HEK293 (cell line): ENCODE measurements around the gene TSACC.

Source experiments
- CTCF ChIA-PET: fragments of 350-600 bp; formaldehyde crosslinking; extraction: SDS; loops from one replicate; lab custom pipeline; 2021; ENCODE audit warnings: antibody characterized with exemption; lab: Yijun Ruan, JAX
- POLR2A ChIA-PET: fragments of 300-600 bp; formaldehyde crosslinking; extraction: SDS; loops from one replicate; lab custom pipeline; 2020; ENCODE audit warnings: antibody characterized with exemption, inconsistent platforms; lab: Yijun Ruan, JAX
- H3K27ac ChIP-seq: fragments of 200-500 bp; sonication (Bioruptor generic); 2 replicates; pipeline ENCODE4 v1.5.1; 2014; ENCODE audit warnings: low read depth, low read length, control low read depth, inconsistent platforms; ENCODE audit errors: extremely low read depth
- H3K36me3 ChIP-seq, 2 experiments: fragments of 200-500 bp in 1 of 2; sonication (Bioruptor generic) in 1 of 2; 1 replicate in 1 of 2; 2 replicates in 1 of 2; pipeline ENCODE4 v1.5.1; 2014 to 2017; ENCODE audit warnings: inconsistent platforms in 2 of 2, low read length in 2 of 2; ENCODE audit not compliant: control insufficient read depth in 2 of 2, insufficient read depth in 1 of 2
- H3K4me1 ChIP-seq: fragments of 200-500 bp; sonication (Bioruptor generic); 2 replicates; pipeline ENCODE4 v1.5.1; 2014; ENCODE audit warnings: mild to moderate bottlenecking, low read length, inconsistent platforms; ENCODE audit not compliant: control insufficient read depth, insufficient read depth
- H3K4me3 ChIP-seq: 2 replicates; pipeline ENCODE4 v1.5.1; 2011; ENCODE audit warnings: low read depth, mild to moderate bottlenecking, control low read depth, low read length, moderate library complexity
- H3K9me3 ChIP-seq: fragments of 200-500 bp; sonication (Bioruptor generic); 2 replicates; pipeline ENCODE4 v1.5.1; 2014; ENCODE audit warnings: low read depth, low read length, inconsistent platforms; ENCODE audit not compliant: control insufficient read depth, insufficient read depth
- GLI2 ChIP-seq: fragments of 450-650 bp; formaldehyde crosslinking; IDR thresholded peaks from 2 replicates; pipeline ENCODE4; 2017; ENCODE audit warnings: missing biosample characterization, missing genetic modification characterization, low read depth, borderline replicate concordance
- IKZF3 ChIP-seq: fragments of 450-650 bp; IDR thresholded peaks from 2 replicates; pipeline ENCODE4 v1.5.0; 2018; ENCODE audit warnings: missing biosample characterization, mild to moderate bottlenecking, missing genetic modification characterization, moderate library complexity
- KLF10 ChIP-seq: fragments of 450-650 bp; IDR thresholded peaks from 2 replicates; pipeline ENCODE4 v1.5.1; 2018; ENCODE audit warnings: missing biosample characterization, mild to moderate bottlenecking, missing genetic modification characterization
- KLF16 ChIP-seq: fragments of 450-650 bp; formaldehyde crosslinking; IDR thresholded peaks from 2 replicates; pipeline ENCODE4 v1.5.1; 2017; ENCODE audit warnings: missing biosample characterization, missing genetic modification characterization
- MEIS1 ChIP-seq: sonication (generic); formaldehyde crosslinking; IDR thresholded peaks from 2 replicates; pipeline ENCODE4 v1.8.1; 2022; ENCODE audit warnings: missing genetic modification reagents, mild to moderate bottlenecking, borderline replicate concordance
- ZBTB17 ChIP-seq: fragments of 450-650 bp; formaldehyde crosslinking; IDR thresholded peaks from 2 replicates; pipeline ENCODE4 v1.5.1; 2016; ENCODE audit warnings: missing biosample characterization, missing genetic modification characterization
- ZBTB20 ChIP-seq: fragments of 450-650 bp; formaldehyde crosslinking; IDR thresholded peaks from 2 replicates; pipeline ENCODE4 v1.5.1; 2016; ENCODE audit warnings: missing biosample characterization, missing genetic modification characterization
- ZNF16 ChIP-seq: fragments of 450-650 bp; formaldehyde crosslinking; IDR thresholded peaks from 2 replicates; pipeline ENCODE4 v1.5.1; 2016; ENCODE audit warnings: low read depth, missing biosample characterization, missing genetic modification characterization
- ZNF169 ChIP-seq: fragments of 450-650 bp; formaldehyde crosslinking; IDR thresholded peaks from 2 replicates; pipeline ENCODE4 v1.5.1; 2016; ENCODE audit warnings: missing biosample characterization, missing genetic modification characterization
- ZNF214 ChIP-seq: fragments of 450-650 bp; formaldehyde crosslinking; IDR thresholded peaks from 2 replicates; pipeline ENCODE4 v1.5.1; 2017; ENCODE audit warnings: missing biosample characterization, mild to moderate bottlenecking, missing genetic modification characterization, borderline replicate concordance
- ZNF324 ChIP-seq: fragments of 450-650 bp; formaldehyde crosslinking; IDR thresholded peaks from 2 replicates; pipeline ENCODE4 v1.5.1; 2016; ENCODE audit warnings: missing biosample characterization, missing genetic modification characterization
- ZNF354C ChIP-seq: fragments of 450-650 bp; formaldehyde crosslinking; IDR thresholded peaks from 2 replicates; pipeline ENCODE4 v1.5.1; 2016; ENCODE audit warnings: missing biosample characterization, missing genetic modification characterization, low read depth, borderline replicate concordance
- ZNF48 ChIP-seq: fragments of 450-650 bp; formaldehyde crosslinking; IDR thresholded peaks from 2 replicates; pipeline ENCODE4 v1.5.1; 2016; ENCODE audit warnings: missing biosample characterization, missing genetic modification characterization
- ZNF501 ChIP-seq: fragments of 450-650 bp; formaldehyde crosslinking; IDR thresholded peaks from 2 replicates; pipeline ENCODE4 v1.5.1; 2016; ENCODE audit warnings: missing biosample characterization, missing genetic modification characterization
- ZNF555 ChIP-seq: fragments of 450-650 bp; formaldehyde crosslinking; conservative IDR thresholded peaks from 2 replicates; pipeline ENCODE4 v1.5.1; 2017; ENCODE audit warnings: missing biosample characterization, mild to moderate bottlenecking, missing genetic modification characterization, inconsistent platforms
- ZNF621 ChIP-seq: fragments of 450-650 bp; formaldehyde crosslinking; IDR thresholded peaks from 2 replicates; pipeline ENCODE4 v1.5.1; 2017; ENCODE audit warnings: missing biosample characterization, missing genetic modification characterization
- ZNF626 ChIP-seq: fragments of 450-650 bp; sonication (Bioruptor Pico); formaldehyde crosslinking; IDR thresholded peaks from 2 replicates; pipeline ENCODE4 v1.5.1; 2018; ENCODE audit warnings: missing biosample characterization, missing genetic modification characterization, inconsistent platforms
- ZNF707 ChIP-seq: fragments of 450-650 bp; formaldehyde crosslinking; IDR thresholded peaks from 2 replicates; pipeline ENCODE4 v1.5.1; 2016; ENCODE audit warnings: missing biosample characterization, missing genetic modification characterization
- ZNF785 ChIP-seq: fragments of 450-650 bp; formaldehyde crosslinking; IDR thresholded peaks from 2 replicates; pipeline ENCODE4 v1.5.1; 2016; ENCODE audit warnings: missing biosample characterization, missing genetic modification characterization
- TF ChIP-seq, protein P1 (sequence below): fragments of 450-650 bp; formaldehyde crosslinking; IDR thresholded peaks from 2 replicates; pipeline ENCODE4 v1.5.1; 2016; ENCODE audit warnings: missing biosample characterization, missing genetic modification characterization, low read depth
- TF ChIP-seq, protein P2 (sequence below): fragments of 450-650 bp; formaldehyde crosslinking; IDR thresholded peaks from 2 replicates; pipeline ENCODE4 v1.5.1; 2017; ENCODE audit warnings: missing biosample characterization, mild to moderate bottlenecking, missing genetic modification characterization, moderate library complexity
- TF ChIP-seq, protein P3 (sequence below): sonication (generic); formaldehyde crosslinking; IDR thresholded peaks from 2 replicates; pipeline ENCODE4 v1.8.1; 2022; ENCODE audit warnings: mild to moderate bottlenecking, moderate library complexity, missing genetic modification reagents
- TF ChIP-seq, protein P4 (sequence below): fragments of 450-650 bp; formaldehyde crosslinking; IDR thresholded peaks from 2 replicates; pipeline ENCODE4 v1.5.1; 2016; ENCODE audit warnings: missing biosample characterization, missing genetic modification characterization
- TF ChIP-seq, protein P5 (sequence below): fragments of 450-650 bp; formaldehyde crosslinking; IDR thresholded peaks from 2 replicates; pipeline ENCODE4 v1.5.1; 2016; ENCODE audit warnings: missing biosample characterization, missing genetic modification characterization

The TSACC gene

DNA sequence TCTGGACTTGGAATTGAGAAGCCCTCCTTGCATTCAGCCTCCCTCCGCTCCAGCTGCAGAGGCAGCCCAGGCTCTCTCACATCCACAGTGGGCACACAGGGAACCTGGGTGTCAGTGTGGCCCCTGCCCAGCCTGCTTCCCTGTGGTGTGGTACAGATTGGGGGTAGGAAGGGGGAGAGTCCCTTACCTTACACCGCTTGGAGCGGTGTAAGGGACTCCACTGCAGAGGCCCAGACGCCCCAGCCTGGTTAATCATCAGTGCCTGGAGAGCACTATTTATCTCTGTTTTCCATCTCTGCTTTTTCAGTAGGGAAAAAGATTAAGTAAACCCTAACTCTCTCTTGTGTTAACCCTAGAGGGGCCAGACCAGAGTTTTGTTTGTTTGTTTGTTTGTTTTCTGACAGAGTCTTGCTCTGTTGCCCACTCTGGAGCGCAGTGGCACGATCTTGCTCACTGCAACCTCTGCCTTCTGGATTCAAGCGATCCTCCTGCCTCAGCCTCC, 29.9 kb downstream of the TSACC start (continued):
- TF ChIP-seq, protein P1, sequence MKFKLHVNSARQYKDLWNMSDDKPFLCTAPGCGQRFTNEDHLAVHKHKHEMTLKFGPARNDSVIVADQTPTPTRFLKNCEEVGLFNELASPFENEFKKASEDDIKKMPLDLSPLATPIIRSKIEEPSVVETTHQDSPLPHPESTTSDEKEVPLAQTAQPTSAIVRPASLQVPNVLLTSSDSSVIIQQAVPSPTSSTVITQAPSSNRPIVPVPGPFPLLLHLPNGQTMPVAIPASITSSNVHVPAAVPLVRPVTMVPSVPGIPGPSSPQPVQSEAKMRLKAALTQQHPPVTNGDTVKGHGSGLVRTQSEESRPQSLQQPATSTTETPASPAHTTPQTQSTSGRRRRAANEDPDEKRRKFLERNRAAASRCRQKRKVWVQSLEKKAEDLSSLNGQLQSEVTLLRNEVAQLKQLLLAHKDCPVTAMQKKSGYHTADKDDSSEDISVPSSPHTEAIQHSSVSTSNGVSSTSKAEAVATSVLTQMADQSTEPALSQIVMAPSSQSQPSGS (tag by site-specific recombination): no peak
- TF ChIP-seq ZBTB17 (no peak), ZNF169 (tag by site-specific recombination) (no peak), ZNF555 (tag by site-specific recombination) (no peak), ZNF324 (no peak), KLF10 (tag by site-specific recombination) (no peak)
- TF ChIP-seq, protein P2, sequence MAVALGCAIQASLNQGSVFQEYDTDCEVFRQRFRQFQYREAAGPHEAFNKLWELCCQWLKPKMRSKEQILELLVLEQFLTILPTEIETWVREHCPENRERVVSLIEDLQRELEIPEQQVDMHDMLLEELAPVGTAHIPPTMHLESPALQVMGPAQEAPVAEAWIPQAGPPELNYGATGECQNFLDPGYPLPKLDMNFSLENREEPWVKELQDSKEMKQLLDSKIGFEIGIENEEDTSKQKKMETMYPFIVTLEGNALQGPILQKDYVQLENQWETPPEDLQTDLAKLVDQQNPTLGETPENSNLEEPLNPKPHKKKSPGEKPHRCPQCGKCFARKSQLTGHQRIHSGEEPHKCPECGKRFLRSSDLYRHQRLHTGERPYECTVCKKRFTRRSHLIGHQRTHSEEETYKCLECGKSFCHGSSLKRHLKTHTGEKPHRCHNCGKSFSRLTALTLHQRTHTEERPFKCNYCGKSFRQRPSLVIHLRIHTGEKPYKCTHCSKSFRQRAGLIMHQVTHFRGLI: no peak
- TF ChIP-seq, protein P3, sequence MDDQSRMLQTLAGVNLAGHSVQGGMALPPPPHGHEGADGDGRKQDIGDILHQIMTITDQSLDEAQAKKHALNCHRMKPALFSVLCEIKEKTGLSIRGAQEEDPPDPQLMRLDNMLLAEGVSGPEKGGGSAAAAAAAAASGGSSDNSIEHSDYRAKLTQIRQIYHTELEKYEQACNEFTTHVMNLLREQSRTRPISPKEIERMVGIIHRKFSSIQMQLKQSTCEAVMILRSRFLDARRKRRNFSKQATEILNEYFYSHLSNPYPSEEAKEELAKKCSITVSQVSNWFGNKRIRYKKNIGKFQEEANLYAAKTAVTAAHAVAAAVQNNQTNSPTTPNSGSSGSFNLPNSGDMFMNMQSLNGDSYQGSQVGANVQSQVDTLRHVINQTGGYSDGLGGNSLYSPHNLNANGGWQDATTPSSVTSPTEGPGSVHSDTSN (CRISPR knock-in tag): no peak

DNA sequence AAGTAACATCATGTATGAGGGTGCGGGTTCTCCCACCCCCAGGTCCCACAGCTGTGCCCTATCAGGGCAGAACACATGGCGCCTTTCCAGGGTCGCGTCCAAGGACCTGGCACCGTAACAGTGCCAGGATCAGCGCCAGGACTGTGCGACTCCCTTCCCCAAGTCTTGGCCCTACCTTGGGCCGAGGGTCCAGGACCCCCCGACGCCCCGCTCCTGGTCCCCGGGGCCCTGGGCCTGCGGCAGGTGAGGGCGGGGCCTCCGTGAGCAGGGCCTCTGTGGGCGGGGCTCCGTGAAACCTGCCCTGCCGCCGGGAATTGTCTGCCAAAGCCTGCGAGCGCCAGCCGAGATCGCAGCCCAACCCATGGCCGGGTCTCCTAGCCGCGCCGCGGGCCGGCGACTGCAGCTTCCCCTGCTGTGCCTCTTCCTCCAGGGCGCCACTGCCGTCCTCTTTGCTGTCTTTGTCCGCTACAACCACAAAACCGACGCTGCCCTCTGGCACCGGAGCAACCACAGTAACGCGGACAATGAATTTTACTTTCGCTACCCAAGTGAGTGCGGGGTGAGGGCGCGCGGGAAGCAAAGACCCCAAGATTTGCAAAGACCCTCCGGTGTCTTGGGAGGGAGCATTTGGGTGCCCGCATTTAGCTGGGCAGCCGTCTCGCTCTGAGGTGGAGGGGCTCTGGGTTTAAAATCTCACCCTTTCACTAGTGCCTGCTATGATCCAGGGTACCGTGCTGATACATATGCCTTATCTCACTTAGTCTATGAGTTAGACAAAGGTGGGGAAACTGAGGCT, 30.8 kb downstream of the TSACC start, which contains the start of gene RHBG:
RHBG (plus strand) TSS at position 323 of the 796 bp plus-strand sequence; CDS start at position 362, 39 bp downstream.
- no peaks in the 10 kb centered on the region for H3K4me1 ChIP-seq
- no peaks in the 10 kb centered on the region for H3K36me3 ChIP-seq
- ChIA-PET CTCF (interaction anchor here (1.0 to 5.7 kb wide), 3 partner anchors 9 to 77 kb away, joined by 3 to 34 read pairs (median 11); no protein-coding TSS in a partner anchor), POLR2A (no interaction called here)
- H3K27ac ChIP-seq: no peak within 1 kb of the TSS
- no peaks in the 10 kb centered on the region for H3K9me3 ChIP-seq
- TF ChIP-seq KLF16 (tag by site-specific recombination): no peak
- TF ChIP-seq, protein P4, sequence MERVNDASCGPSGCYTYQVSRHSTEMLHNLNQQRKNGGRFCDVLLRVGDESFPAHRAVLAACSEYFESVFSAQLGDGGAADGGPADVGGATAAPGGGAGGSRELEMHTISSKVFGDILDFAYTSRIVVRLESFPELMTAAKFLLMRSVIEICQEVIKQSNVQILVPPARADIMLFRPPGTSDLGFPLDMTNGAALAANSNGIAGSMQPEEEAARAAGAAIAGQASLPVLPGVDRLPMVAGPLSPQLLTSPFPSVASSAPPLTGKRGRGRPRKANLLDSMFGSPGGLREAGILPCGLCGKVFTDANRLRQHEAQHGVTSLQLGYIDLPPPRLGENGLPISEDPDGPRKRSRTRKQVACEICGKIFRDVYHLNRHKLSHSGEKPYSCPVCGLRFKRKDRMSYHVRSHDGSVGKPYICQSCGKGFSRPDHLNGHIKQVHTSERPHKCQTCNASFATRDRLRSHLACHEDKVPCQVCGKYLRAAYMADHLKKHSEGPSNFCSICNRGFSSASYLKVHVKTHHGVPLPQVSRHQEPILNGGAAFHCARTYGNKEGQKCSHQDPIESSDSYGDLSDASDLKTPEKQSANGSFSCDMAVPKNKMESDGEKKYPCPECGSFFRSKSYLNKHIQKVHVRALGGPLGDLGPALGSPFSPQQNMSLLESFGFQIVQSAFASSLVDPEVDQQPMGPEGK (tag by site-specific recombination): no peak
- TF ChIP-seq ZNF707 (tag by site-specific recombination): peak; percentile 52; the same call in 1 of the 2 replicates
- TF ChIP-seq ZNF16: no peak
- no peak for TF ChIP-seq MEIS1 (CRISPR knock-in tag)
- TF ChIP-seq ZNF354C (tag by site-specific recombination): no peak
- no peak for TF ChIP-seq IKZF3
- TF ChIP-seq, protein P2: peak; percentile 48; the same call in 1 of the 2 replicates
- TF ChIP-seq, protein P5, sequence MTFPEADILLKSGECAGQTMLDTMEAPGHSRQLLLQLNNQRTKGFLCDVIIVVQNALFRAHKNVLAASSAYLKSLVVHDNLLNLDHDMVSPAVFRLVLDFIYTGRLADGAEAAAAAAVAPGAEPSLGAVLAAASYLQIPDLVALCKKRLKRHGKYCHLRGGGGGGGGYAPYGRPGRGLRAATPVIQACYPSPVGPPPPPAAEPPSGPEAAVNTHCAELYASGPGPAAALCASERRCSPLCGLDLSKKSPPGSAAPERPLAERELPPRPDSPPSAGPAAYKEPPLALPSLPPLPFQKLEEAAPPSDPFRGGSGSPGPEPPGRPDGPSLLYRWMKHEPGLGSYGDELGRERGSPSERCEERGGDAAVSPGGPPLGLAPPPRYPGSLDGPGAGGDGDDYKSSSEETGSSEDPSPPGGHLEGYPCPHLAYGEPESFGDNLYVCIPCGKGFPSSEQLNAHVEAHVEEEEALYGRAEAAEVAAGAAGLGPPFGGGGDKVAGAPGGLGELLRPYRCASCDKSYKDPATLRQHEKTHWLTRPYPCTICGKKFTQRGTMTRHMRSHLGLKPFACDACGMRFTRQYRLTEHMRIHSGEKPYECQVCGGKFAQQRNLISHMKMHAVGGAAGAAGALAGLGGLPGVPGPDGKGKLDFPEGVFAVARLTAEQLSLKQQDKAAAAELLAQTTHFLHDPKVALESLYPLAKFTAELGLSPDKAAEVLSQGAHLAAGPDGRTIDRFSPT: no peak
- no peak for TF ChIP-seq GLI2 (tag by site-specific recombination)
- TF ChIP-seq ZNF214 (tag by site-specific recombination): no peak
- TF ChIP-seq ZBTB20 (tag by site-specific recombination): peak; percentile 80
- no peak for TF ChIP-seq ZNF501
- TF ChIP-seq ZNF785 (tag by site-specific recombination): no peak
- TF ChIP-seq ZNF48: no peak
- no peak for TF ChIP-seq ZNF626 (tag by site-specific recombination)
- no peak for TF ChIP-seq ZNF621 (tag by site-specific recombination)
- peak within 1 kb of the TSS; percentile 15 for H3K4me3 ChIP-seq
